GM12874 (cell line): Measurements from ENCODE around the gene GABRA6.

Source experiments
- CTCF ChIP-seq: IDR thresholded peaks from 2 replicates; pipeline ENCODE4 v1.5.1; 2011; ENCODE audit warnings: low read depth, mild to moderate bottlenecking, control low read depth, low read length, moderate library complexity; ENCODE audit not compliant: insufficient read depth

GABRA6 gene

DNA sequence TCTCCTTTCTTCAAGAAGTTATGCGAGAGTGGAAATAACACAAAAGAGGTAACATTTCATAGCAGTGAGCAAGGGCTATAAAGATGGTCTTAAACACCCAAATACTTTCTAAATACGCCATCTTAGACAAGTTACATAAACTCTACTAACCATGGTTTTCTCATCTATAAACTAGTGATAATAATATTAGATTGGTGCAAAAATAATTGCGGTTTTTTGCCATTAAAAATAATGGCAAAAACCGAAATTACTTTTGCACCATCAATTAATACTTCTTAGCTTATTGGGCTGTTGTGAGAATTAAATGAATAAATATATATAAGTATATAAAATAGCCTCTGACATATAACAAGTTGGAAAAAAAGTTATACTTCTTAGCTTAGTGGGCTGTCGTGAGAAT, 23.7 kb downstream of the GABRA6 start:
- TF ChIP-seq CTCF: no peak

DNA sequence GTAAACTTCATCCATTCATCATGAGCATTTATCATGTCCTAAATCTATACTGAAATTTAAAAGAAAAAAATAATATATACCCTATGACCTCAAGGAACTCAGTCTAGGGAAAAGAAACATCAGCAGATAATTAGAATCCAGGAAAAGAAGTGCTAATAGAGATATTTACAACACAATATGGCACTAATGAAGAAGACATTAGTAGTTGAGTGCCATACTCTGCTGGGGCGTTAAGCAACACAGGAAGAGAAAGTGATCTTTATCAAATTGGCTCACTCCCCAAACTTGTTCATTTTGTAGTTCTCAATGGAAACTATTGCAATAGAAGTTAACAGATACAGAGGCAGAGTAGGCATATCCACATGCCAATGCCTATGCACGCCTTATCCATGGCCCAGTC, 27.5 kb downstream of the GABRA6 start:
- TF ChIP-seq CTCF: no peak

GRCh38 chr5:161719157-161719556, 33.6 kb downstream of the GABRA6 start:
- TF ChIP-seq CTCF: no peak

DNA sequence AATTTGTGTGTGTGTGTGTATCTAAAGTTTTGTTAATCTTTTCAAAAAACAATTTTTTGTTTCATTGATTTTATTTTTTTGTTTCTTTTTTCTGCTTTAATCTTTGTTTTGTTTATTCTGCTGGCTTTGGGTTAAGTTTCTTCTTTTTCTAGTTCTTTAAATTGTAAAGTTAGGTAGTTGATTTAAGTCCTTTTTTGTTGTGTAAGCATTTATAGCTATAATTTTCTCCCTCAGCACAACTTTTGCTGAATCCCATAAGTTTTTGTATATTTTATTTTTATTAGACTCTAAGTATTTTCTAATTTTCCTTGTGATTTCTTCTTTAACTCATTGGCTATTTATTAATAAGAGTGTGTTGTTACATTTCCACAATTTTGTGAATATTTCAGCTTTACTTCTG, 34.9 kb downstream of the GABRA6 start:
- TF ChIP-seq CTCF: no peak

- no peak for TF ChIP-seq CTCF
Observed at GRCh38 chr5:161734741-161735140, 49.2 kb downstream of the GABRA6 start.

- TF ChIP-seq CTCF: no peak
Observed at GRCh38 chr5:161740433-161740832, 54.9 kb downstream of the GABRA6 start.

DNA sequence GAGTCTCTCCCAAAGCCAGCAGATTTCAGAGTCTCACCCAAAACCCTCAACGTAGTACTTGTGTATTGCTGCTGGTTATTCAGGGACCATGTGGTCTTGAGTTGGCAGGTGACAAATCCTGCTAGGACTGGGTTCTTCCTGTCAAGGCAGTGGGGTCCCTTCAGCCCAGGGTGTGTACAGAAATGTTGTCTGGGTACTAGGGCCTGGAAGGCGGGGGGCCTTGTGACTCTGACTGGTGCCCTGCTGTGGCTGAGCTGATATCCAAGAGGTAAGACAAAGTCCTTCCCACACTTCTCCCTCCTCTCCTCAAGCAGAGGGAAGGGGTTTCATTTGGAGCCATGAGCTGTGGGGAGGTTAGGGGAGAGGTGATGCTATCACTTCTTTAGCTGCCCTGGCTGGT, 58.8 kb downstream of the GABRA6 start:
- no peak for TF ChIP-seq CTCF

GRCh38 chr5:161745392-161745791, 59.9 kb downstream of the GABRA6 start:
- no peak for TF ChIP-seq CTCF
